Measurements from ENCODE around the gene C1orf105. TPM values are rescaled to one million over a fixed set of nuclear protein-coding genes. Genes with fewer than 3 reads are reported as not detected.

Gene C1orf105
- total and polyA plus RNA-seq, 7 donors: 0.18 to 17.3 (median 1.6) TPM; not detected in 1

- Histone ChIP-seq H3K27ac (no peak overlapping the region), H3K4me1 (no peaks in the 10 kb centered on the region), H3K4me3 (no peak overlapping the region), H3K27me3 (ENCODE audit: insufficient read depth in 3 of 3, low read length in 2 of 3) (no peaks in the 10 kb centered on the region), H3K36me3 (ENCODE audit: insufficient read depth in 1 of 2, low read depth in 1 of 2) (no peaks in the 10 kb centered on the region), H3K9me3 (no peaks in the 10 kb centered on the region)
- no peak for TF ChIP-seq CTCF (IDR thresholded peaks at IDR 0.05)
- DNase-seq (no peak), ATAC-seq (no peak)
- intact Hi-C loops (cut with DNase I): no loop called here
These were observed 92.1 kb downstream of the C1orf105 start for GRCh38 chr1:172512591-172512990.

- no peak for DNase-seq
- intact Hi-C loops (cut with DNase I): no loop called here
- no peak for TF ChIP-seq CTCF (IDR thresholded peaks at IDR 0.05)
- Histone ChIP-seq H3K36me3 (ENCODE audit: insufficient read depth in 1 of 2, low read depth in 1 of 2) (no peaks in the 10 kb centered on the region), H3K4me1 (no peaks in the 10 kb centered on the region), H3K27ac (no peak overlapping the region), H3K9me3 (no peaks in the 10 kb centered on the region), H3K4me3 (no peak overlapping the region), H3K27me3 (ENCODE audit: insufficient read depth in 3 of 3, low read length in 2 of 3) (no peaks in the 10 kb centered on the region)
- ATAC-seq: no peak
These were observed 93.0 kb downstream of the C1orf105 start for GRCh38 chr1:172513479-172513878.

- Histone ChIP-seq H3K9me3 (no peaks in the 10 kb centered on the region), H3K27me3 (ENCODE audit: insufficient read depth in 3 of 3, low read length in 2 of 3) (no peaks in the 10 kb centered on the region), H3K4me3 (no peak overlapping the region), H3K4me1 (no peaks in the 10 kb centered on the region), H3K27ac (no peak overlapping the region), H3K36me3 (ENCODE audit: insufficient read depth in 1 of 2, low read depth in 1 of 2) (no peaks in the 10 kb centered on the region)
- ATAC-seq: no peak
- no peak for TF ChIP-seq CTCF (IDR thresholded peaks at IDR 0.05)
- DNase-seq: no peak
- intact Hi-C loops (cut with DNase I): no loop called here
- 74 to 83% (median 79%) methylated on average over 3 of the region's 3 CpGs for WGBS, 3 donors
These were observed 93.6 kb downstream of the C1orf105 start for GRCh38 chr1:172514108-172514507.

- Histone ChIP-seq H3K27ac (no peak overlapping the region), H3K4me3 (no peak overlapping the region), H3K9me3 (no peaks in the 10 kb centered on the region), H3K4me1 (no peaks in the 10 kb centered on the region), H3K27me3 (ENCODE audit: insufficient read depth in 3 of 3, low read length in 2 of 3) (no peaks in the 10 kb centered on the region), H3K36me3 (ENCODE audit: insufficient read depth in 1 of 2, low read depth in 1 of 2) (no peaks in the 10 kb centered on the region)
- intact Hi-C loops (cut with DNase I): no loop called here
- ATAC-seq (no peak), DNase-seq (no peak)
- TF ChIP-seq CTCF (IDR thresholded peaks at IDR 0.05): no peak
These were observed 95.0 kb downstream of the C1orf105 start for GRCh38 chr1:172515436-172515835.

- DNase-seq: no peak
- 56 to 73% (median 69%) methylated on average over 1 of the region's 1 CpG for WGBS, 3 donors
- no peak for TF ChIP-seq CTCF (IDR thresholded peaks at IDR 0.05)
- Histone ChIP-seq H3K27me3 (ENCODE audit: insufficient read depth in 3 of 3, low read length in 2 of 3) (no peaks in the 10 kb centered on the region), H3K4me1 (no peaks in the 10 kb centered on the region), H3K36me3 (ENCODE audit: insufficient read depth in 1 of 2, low read depth in 1 of 2) (no peaks in the 10 kb centered on the region), H3K9me3 (no peaks in the 10 kb centered on the region), H3K4me3 (no peak overlapping the region), H3K27ac (no peak overlapping the region)
- intact Hi-C loops (cut with DNase I): no loop called here
- ATAC-seq: no peak
These were observed 95.4 kb downstream of the C1orf105 start for GRCh38 chr1:172515927-172516326.

Measured in psoas muscle (tissue), 8 donors.